Mucosa of gallbladder (tissue), 1 donor: ENCODE results near the gene TMC8. TPM values are rescaled to one million over a fixed set of nuclear protein-coding genes. Genes with fewer than 3 reads are reported as not detected.

Experiments
- DNase-seq: peaks from one replicate; pipeline ENCODE4 v3.0.0-alpha.2; 2020; ENCODE audit warnings: low spot score
- total RNA-seq: library from RNA; stranded (reverse); gene quantifications from one replicate; pipeline ENCODE4 v1.2.1, GENCODE V29; 2021
- donor health status: DM: no; HTN: no; CAD: no.

Gene TMC8
- total RNA-seq, 1 donor from 2014 or later = 16.2 TPM

- DNase-seq = no peak
Measured at GRCh38 chr17:78124081-78124835, 6.3 kb upstream of the TMC8 start.

GRCh38 chr17:78124836-78125137, 5.8 kb upstream of the TMC8 start:
- DNase-seq = no peak

GRCh38 chr17:78125138-78125913, 5.2 kb upstream of the TMC8 start:
- DNase-seq = no peak

- DNase-seq = no peak
Measured at GRCh38 chr17:78125976-78126894, 4.3 kb upstream of the TMC8 start.

GRCh38 chr17:78126895-78127238, 3.7 kb upstream of the TMC8 start:
- no peak for DNase-seq

- DNase-seq = peak; percentile 58
Measured at GRCh38 chr17:78127239-78127887, 3.2 kb upstream of the TMC8 start.

- DNase-seq = no peak
Measured at GRCh38 chr17:78127888-78128550, 2.6 kb upstream of the TMC8 start.

- DNase-seq = no peak
Measured at GRCh38 chr17:78128551-78129350, 1.8 kb upstream of the TMC8 start, which contains the start of gene TMC6. Gene TMC6, minus strand, starts transcription at chr17:78128755. Its CDS starts 1,923 bp downstream, at chr17:78126832.

- DNase-seq = no peak
Measured at GRCh38 chr17:78129351-78130089, 1.1 kb upstream of the TMC8 start.

GRCh38 chr17:78130090-78130436, 508 bp upstream of the TMC8 start:
- DNase-seq = no peak

GRCh38 chr17:78131172-78132083, 857 bp downstream of the TMC8 start:
- no peak for DNase-seq

- no peak for DNase-seq
Measured at GRCh38 chr17:78132084-78132676, 1.6 kb downstream of the TMC8 start.

- DNase-seq = no peak
Measured at GRCh38 chr17:78132767-78133178, 2.2 kb downstream of the TMC8 start.

GRCh38 chr17:78133179-78133951, 2.8 kb downstream of the TMC8 start:
- DNase-seq = no peak

- peak; percentile 67 for DNase-seq
Measured at GRCh38 chr17:78133971-78134898, 3.7 kb downstream of the TMC8 start.

- no peak for DNase-seq
Measured at GRCh38 chr17:78134899-78135385, 4.4 kb downstream of the TMC8 start.
